HG02870 (cell line): Measurements from ENCODE around the gene SGCB.

ENCODE experiments used
- ATAC-seq: cut with Tn5 transposase; IDR thresholded peaks from one replicate; pipeline ENCODE4 v1.9.1; 2021; ENCODE audit warnings: mild to moderate bottlenecking, moderate library complexity; ENCODE audit not compliant: unreplicated experiment

Gene SGCB

DNA sequence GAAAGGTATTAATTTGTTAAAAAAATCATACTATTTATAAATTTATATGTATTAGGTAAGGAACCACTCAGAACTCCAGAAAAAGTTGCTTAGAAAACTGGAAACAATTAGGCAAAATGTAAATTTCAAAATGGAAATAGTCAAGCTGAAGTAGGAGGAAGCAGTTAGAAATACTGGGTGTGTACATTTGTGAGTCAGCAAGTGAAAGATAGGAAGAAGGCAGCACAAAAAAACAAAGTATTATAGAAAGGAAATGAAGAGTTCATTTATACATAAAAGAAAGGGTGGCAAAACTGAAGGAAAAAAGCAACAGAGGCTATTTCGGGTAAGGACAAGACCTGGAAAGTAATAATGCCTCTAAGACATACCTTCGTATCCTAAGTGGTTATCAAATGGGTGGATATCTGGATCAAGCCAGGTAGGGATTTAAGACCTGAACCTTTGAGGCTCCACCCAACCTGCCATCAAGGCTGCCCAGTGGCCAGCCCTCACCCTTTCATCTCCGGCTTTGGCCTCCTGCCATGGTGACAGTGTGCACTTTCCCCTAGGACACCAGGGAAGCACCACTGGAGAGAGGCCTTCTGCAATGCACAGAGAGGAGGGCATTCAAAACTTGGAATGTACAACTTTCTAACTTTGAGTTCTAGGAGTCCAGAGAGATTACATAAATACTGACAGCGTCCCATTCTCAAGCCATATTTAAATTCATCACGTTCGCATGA, 18.0 kb downstream of the SGCB start, which contains the start of gene LRRC66:
TSS of gene LRRC66 (minus strand) at position 428 of the 722 bp plus-strand sequence. CDS start 2,750 bp downstream, outside the sequence.
- no peak for ATAC-seq

DNA sequence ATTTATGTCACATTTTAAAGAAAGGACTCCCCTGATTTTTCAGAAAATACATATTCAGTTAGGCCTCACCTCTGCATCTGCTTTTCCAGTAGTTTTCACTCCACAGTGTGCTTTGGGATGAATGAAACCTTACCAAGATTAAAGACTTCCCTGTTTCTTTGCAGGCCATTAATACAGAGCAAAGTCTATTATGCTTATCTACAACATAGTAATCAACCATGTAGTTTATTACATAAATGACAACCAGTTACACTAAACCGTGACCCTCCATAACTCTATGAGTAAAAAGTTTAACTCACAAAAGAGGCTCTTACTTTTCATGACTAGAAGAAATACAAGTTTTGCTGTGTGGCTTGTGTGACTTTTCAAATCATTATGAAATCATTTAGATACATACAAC, 20.3 kb downstream of the SGCB start:
- no peak for ATAC-seq

DNA sequence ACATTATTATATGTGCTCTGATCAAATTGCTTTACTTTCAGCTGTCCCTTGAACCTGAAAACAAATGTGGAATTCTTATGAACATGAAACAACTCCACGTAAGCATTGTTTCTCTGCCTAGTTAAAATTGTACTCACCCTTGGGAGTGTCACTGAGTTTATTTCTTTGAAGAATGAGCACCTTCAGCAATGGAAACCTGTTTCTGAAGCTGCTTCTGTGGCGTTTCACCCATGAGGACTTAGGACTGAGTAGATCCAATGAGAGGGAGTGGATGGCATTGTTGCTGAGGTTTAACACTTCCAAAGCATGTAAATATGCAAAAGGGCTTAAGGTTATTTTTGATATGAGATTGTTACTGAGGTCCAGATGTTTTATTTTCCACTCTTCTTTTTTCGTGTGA, 21.1 kb downstream of the SGCB start:
- ATAC-seq, result no peak

DNA sequence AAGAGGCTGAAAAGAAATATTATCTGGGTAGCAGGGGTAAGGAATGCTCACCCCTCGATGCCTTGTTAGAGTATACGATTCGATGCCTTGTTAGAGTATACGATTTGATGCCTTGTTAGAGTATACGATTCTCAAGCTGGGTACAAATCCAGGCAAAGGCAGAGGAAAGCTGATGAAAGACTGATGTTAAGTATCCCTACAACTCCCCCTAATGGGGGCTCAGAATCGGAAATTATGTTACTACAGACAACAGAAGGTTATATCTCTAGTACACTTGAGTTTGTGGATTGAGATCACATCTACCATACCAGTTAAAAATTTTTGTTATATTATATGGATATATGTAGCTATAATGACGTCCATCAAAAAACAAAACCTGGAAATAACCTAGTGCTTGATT, 22.7 kb downstream of the SGCB start:
- no peak for ATAC-seq

DNA sequence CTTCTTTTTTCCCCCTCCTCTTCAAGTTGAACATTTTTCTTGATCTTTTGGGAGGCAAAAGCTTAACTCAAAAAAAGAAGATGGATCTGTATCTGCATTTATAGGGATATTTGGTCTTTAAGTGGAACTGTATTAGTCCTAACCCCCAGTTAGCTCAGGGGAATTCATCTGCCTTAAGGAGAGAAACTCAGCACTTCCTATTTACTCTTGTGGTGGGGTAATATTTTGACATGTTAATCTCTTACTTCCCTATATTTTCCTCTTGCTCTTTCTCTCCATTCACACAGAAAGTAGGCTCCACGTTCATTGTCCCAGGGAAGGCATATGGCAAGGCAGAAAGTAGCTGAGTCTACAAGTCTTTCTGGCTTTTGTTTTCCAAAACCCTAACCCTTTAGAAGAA, 23.2 kb downstream of the SGCB start:
- ATAC-seq, result no peak

DNA sequence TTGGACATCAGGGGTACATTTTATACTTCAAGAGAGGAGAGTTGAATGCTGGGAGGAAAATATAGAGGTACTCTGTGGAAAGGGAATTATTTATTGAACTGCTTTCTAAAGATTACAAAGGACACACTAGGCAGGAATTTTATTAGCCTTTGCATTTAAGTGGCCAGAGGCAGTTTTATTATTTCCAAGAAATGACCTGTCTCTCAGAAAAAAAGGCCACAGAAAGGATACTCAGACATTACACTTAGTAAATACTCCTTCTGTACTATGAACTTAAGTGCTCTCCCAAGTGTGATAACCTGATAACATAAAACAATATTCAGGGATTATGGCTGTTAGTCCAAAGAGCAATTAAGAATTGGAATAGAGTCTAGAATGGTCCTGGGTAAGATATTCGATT, 25.4 kb downstream of the SGCB start:
- no peak for ATAC-seq

DNA sequence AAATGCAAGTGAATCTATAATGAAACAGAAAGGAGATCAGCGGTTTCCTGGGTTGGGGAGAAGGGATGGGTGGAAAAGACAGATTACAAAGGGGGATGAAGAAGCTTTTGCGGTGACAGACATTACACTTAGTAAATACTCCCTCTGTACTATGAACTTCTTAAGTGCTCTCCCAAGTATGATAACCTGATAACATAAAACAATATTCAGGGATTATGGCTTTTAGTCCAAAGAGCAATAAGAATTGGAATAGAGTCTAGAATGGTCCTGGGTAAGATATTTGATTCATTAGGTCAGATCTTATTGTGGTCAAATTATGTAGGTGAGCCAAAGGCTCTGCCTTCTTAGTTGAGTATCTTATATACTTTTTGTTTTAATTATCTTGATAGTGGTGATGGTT, 27.1 kb downstream of the SGCB start:
- ATAC-seq, result no peak

DNA sequence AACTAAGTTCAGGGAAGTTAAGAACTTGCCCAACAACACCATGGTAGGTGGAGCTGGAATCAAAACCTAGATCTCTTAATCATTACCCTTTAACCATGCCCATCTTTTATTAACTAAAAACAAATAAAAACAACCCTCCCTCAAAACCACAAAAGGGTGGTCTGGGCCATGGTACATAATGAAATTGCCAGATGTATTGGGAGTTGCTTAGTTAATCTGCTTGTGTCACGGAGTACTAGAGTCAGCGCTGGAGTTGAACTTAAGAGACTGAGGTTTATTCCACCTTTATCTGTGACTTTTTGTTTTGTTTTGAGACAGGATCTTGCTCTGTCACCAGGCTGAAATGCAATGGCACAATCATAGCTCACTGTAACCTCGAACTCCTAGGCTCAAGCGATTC, 31.2 kb downstream of the SGCB start:
- ATAC-seq, result no peak

DNA sequence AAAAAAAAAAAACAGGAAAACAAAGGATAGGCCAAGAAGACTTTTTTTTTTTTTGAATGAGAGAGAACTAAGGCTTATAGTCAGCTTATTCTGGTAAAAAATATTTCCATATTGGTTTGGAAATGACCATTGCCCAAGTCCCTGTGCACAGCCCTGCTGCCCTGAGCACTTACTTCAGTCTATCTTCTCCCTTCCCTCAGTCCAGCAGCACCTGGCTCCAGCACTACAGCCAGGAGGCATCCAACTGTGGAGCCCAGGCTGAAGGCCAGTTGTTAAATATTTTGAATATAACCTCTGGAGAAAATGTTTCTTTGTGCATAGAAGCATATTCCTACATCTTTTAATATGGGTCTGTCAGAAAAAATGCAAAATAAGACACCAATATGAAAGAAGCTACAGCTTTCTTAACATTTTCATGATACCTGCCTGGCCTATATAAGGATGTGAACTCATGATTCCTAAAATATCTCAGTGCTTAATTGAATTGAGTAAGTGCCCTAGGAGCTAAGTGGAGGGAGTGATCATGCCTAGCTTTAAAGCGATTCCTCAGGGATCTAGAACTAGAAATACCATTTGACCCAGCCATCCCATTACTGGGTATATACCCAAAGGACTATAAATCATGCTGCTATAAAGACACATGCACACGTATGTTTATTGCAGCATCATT, 32.4 kb downstream of the SGCB start:
- no peak for ATAC-seq

DNA sequence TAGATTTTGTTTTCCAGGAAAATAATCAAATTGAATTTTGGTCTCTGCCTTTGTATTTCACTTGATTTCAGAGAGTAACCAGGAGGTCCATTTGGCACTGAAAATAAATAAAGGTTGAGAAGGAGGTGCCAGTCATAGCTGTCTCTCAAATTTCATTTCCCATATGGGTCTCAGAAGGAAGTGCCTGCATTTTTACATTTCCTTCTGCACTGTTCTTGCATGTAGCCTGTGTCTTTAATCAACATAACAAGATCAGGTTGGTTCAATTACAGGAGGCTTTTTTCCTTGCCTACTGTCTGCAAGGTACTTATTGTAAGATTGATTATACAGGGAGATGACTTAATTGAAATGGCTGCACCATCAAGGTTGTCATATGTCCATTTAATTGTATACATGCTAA, 33.7 kb downstream of the SGCB start:
- ATAC-seq, result no peak

DNA sequence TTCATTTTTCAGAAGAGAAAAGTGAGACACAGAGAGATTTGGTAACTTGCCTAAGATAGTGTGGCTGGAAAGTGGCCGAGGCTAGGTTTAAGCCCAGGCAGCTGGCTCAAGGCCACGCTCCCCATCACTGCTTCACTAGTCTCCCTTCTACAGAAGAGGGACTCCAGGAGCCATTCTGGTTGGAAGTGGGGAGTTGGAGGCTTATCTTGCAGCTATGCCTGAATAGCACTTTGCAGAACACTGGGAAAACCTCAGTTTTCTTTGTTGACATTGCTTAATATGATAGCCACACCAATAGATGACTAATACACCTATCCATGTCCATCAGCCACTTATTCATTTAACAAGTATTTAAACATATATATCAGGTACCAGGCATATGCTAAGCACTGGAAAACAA, 36.5 kb downstream of the SGCB start:
- ATAC-seq, result no peak

DNA sequence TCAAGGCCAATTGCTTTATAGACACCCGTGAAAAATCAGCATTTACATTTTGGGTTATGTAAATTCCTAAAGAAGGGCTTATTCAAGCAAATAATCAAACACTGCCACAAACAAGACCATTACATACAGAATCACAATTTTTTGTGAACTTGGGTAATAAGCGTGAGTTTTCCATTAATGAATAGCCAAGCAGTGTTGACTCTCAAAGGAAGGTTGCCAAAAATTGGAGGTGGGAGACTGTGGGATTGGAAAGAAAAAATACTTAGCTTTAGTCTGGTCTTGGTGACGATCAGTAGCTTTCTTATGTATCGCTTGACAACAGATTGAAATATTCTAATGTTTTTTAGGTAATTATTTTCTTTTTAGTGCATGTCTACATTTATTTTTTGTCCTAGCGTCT, 38.8 kb downstream of the SGCB start:
- ATAC-seq, result no peak

DNA sequence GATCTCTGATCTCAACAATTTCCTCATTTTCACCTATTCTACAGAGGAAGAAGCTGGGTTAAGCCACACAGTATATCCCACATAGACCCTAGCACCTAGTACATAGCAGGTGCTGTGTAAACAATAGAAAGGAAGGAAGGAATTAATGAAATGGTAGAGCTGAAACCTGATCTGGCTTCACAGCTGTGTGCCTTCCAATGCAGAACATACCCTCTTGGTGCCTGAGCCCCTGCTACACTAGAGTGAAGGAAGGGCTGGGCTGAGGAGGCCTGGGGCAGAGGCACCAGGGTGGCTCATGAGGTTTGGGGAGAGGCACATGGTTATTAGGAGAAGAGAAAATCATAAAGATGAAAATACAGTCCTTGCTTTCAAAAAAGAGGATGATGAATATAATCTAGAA, 39.3 kb downstream of the SGCB start:
- ATAC-seq, result no peak

DNA sequence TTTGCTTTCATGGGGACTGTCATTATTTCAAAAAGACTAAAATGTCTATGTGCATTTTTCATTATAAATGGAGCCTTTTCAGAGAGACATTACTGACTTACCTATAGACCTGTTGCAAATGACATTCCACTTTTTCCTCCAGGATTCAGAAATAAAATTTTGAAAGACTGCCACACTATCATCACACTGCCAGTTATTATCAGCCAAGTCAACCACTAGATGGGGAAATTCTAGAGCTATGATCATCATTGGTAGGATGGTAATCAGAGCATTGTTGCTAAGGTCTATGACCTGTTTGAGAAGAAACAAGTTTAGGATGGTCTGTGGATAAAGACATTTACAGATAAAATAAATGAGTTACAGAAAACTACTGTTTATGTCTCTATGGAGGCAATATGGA, 40.5 kb downstream of the SGCB start:
- ATAC-seq, result no peak

DNA sequence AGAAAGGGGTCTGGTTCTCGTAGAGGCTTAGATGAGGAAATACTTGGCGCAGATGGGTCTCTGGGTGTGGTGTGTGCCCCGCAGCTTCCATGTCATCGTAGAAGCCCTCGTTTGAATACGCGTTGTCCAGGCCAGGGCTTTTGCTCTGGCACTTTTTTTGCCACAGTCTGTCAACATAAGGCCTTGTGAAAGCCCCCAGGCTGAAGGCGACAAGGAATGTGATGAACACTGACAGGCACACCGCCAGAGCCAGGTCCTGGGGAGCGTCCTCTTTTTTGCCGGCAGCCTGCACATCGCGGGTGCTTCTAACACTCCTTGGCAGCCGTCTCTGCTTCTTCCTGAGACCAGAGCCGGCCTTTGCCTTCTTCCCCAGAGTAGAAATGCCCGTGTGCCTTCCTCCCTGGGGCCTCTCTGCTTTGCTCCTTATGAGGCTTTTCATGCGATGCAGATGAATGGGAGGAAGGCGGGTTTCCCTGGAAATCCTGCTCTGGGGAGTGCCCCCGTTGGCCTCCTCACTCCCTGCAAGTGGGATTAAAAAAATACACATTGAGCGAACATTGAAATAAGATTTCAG, 42.4 kb downstream of the SGCB start:
- no peak for ATAC-seq
